Fibroblast of lung (primary cell): ENCODE results near the gene ACOXL. TPM values are rescaled to one million over a fixed set of nuclear protein-coding genes. Genes with fewer than 3 reads are reported as not detected.
A peak's percentile ranks its signal among the peaks of the same experiment; 100 is the strongest.

ENCODE experiments used
- DNase-seq, 2 donors: peaks; one replicate each; pipeline versions ENCODE4 v3.0.0 to v3.0.0-alpha.2; 2010; ENCODE audit warnings: low read depth in 2 of 2
- H2AFZ ChIP-seq: 2 replicates; pipeline ENCODE4 v1.5.1; 2012; ENCODE audit warnings: low read length, control low read depth, inconsistent platforms
- H3K27ac ChIP-seq: 2 replicates; pipeline ENCODE4 v1.5.1; 2011; ENCODE audit warnings: low read length, control low read depth; ENCODE audit not compliant: insufficient read depth
- H3K27me3 ChIP-seq: 2 replicates; pipeline ENCODE4 v1.5.1; 2011; ENCODE audit warnings: mild to moderate bottlenecking, low read length; ENCODE audit not compliant: control insufficient read depth, insufficient read depth
- H3K36me3 ChIP-seq: 2 replicates; pipeline ENCODE4 v1.5.1; 2011; ENCODE audit warnings: low read length; ENCODE audit not compliant: control insufficient read depth, insufficient read depth
- H3K4me1 ChIP-seq: 2 replicates; pipeline ENCODE4 v1.5.1; 2011; ENCODE audit warnings: low read length; ENCODE audit not compliant: control insufficient read depth, insufficient read depth; ENCODE audit errors: extremely low read depth
- H3K4me2 ChIP-seq: 2 replicates; pipeline ENCODE4 v1.5.1; 2011; ENCODE audit warnings: low read length, control low read depth; ENCODE audit not compliant: insufficient read depth; ENCODE audit errors: extremely low read depth
- H3K4me3 ChIP-seq, 4 experiments: fragments of 200-600 bp in 1 of 4; sonication (generic) in 1 of 4; replicated peaks in 1 of 4; 2 replicates each; pipeline ENCODE4 v1.5.1; 2011 to 2016; ENCODE audit warnings: low read length in 4 of 4, low read depth in 3 of 4, mild to moderate bottlenecking in 3 of 4, control low read depth in 2 of 4, inconsistent platforms in 1 of 4, mixed read lengths in 1 of 4; ENCODE audit not compliant: insufficient read depth in 1 of 4; ENCODE audit errors: control extremely low read depth in 1 of 4
- H3K79me2 ChIP-seq: 2 replicates; pipeline ENCODE4 v1.5.1; 2012; ENCODE audit warnings: mild to moderate bottlenecking, low read length, inconsistent platforms; ENCODE audit not compliant: control insufficient read depth, insufficient read depth
- H3K9ac ChIP-seq: 2 replicates; pipeline ENCODE4 v1.5.1; 2011; ENCODE audit warnings: mild to moderate bottlenecking, low read length, control low read depth; ENCODE audit not compliant: insufficient read depth
- H3K9me3 ChIP-seq: 2 replicates; pipeline ENCODE4 v1.5.1; 2012; ENCODE audit warnings: low read depth, low read length; ENCODE audit not compliant: control insufficient read depth, insufficient read depth
- H4K20me1 ChIP-seq: 2 replicates; pipeline ENCODE4 v1.5.1; 2011; ENCODE audit warnings: low read length; ENCODE audit not compliant: control insufficient read depth, insufficient read depth; ENCODE audit errors: extremely low read depth
- EZH2 ChIP-seq: IDR thresholded peaks from 2 replicates; pipeline ENCODE4 v1.5.1; 2012; ENCODE audit warnings: low read length, control low read depth, mild to moderate bottlenecking; ENCODE audit errors: missing control alignments
- polyA plus RNA-seq, 2 donors: library from polyadenylated mRNA; depleted of rRNA in 1 of 2; stranded (reverse) in 1 of 2; unstranded in 1 of 2; fragments of >200 nt; gene quantifications; 2 replicates each; pipeline ENCODE4 v1.2.1, GENCODE V29; 2011 to 2012; ENCODE audit warnings: missing spikeins in 1 of 2
- total RNA-seq: library from RNA; depleted of rRNA; stranded (reverse); fragments of >200 nt; gene quantifications from 2 replicates; pipeline ENCODE4 v1.2.1, GENCODE V29; 2014
- TF ChIP-seq, protein P1 (sequence below), 2 donors: IDR thresholded peaks in 1 of 2; conservative IDR thresholded peaks in 1 of 2; 1 replicate in 1 of 2; 2 replicates in 1 of 2; pipeline ENCODE4 v1.5.1; 2011 to 2012; ENCODE audit warnings: low read length in 2 of 2, control low read depth in 1 of 2, inconsistent platforms in 1 of 2, low read depth in 1 of 2, mild to moderate bottlenecking in 1 of 2

The ACOXL gene
- total and polyA plus RNA-seq, 2 donors (not counting 1 experiment from before 2014, with no cell fraction given) = not detected

DNA sequence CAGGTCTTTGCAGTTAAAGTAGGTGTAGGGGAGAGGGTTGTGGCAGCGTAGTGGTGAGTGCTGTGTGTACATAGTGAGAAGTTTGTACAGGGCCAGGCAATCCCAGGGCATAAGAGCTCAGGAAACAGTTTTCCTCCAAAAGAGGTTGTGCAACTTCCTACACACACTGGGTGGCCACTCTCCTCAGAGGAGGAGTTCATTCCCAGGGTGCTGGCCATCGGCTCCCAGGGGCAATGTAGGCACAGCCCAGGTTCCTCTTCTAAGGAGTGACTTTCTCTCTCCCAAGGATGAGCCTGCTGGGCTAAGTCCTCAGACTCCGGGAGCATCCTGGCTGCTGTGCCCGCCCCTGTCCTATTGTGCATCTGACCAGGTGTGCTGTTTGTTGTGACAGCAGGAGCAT lies 3.0 kb downstream of the ACOXL start:
- H2AFZ ChIP-seq = no peak overlapping the region
- DNase-seq = no peak
- no peaks in the 10 kb centered on the region for H3K79me2 ChIP-seq
- H3K9ac ChIP-seq = no peak overlapping the region
- TF ChIP-seq, protein P1, sequence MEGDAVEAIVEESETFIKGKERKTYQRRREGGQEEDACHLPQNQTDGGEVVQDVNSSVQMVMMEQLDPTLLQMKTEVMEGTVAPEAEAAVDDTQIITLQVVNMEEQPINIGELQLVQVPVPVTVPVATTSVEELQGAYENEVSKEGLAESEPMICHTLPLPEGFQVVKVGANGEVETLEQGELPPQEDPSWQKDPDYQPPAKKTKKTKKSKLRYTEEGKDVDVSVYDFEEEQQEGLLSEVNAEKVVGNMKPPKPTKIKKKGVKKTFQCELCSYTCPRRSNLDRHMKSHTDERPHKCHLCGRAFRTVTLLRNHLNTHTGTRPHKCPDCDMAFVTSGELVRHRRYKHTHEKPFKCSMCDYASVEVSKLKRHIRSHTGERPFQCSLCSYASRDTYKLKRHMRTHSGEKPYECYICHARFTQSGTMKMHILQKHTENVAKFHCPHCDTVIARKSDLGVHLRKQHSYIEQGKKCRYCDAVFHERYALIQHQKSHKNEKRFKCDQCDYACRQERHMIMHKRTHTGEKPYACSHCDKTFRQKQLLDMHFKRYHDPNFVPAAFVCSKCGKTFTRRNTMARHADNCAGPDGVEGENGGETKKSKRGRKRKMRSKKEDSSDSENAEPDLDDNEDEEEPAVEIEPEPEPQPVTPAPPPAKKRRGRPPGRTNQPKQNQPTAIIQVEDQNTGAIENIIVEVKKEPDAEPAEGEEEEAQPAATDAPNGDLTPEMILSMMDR (conservative IDR thresholded peaks at IDR 0.05 in 1 of 2, IDR thresholded peaks at IDR 0.05 in 1 of 2; ENCODE audit: low read depth in 1 of 2, low read length in 2 of 2) = no peak
- TF ChIP-seq EZH2 = no peak
- no peaks in the 10 kb centered on the region for H3K4me1 ChIP-seq
- H4K20me1 ChIP-seq = no peaks in the 10 kb centered on the region
- peaks cover 39% of the 10 kb centered on the region for H3K27me3 ChIP-seq
- H3K27ac ChIP-seq = no peak overlapping the region
- no peak overlapping the region for H3K4me2 ChIP-seq
- H3K9me3 ChIP-seq = no peaks in the 10 kb centered on the region
- H3K4me3 ChIP-seq = no peak overlapping the region
- no peaks in the 10 kb centered on the region for H3K36me3 ChIP-seq

DNA sequence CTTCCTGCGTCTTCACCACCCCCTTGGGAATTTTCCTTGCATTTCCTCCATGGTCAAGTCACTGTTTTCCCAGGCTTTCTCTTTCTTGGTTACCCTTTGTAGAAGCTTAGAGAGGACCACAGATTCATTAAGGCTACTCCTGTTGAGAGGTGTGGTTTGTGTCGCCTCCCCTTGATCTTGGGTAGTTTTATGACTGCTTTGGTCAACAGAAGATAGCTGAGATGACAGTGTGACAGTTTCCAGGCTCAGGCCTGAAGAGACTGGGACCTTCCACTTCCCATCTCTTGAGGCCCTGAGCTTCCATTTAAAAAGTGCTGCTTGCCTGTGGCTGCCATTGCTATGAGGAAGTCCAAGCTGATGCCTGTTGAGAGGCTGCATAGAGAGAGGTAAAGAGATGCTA lies 5.4 kb downstream of the ACOXL start:
- no peak overlapping the region for H2AFZ ChIP-seq

DNA sequence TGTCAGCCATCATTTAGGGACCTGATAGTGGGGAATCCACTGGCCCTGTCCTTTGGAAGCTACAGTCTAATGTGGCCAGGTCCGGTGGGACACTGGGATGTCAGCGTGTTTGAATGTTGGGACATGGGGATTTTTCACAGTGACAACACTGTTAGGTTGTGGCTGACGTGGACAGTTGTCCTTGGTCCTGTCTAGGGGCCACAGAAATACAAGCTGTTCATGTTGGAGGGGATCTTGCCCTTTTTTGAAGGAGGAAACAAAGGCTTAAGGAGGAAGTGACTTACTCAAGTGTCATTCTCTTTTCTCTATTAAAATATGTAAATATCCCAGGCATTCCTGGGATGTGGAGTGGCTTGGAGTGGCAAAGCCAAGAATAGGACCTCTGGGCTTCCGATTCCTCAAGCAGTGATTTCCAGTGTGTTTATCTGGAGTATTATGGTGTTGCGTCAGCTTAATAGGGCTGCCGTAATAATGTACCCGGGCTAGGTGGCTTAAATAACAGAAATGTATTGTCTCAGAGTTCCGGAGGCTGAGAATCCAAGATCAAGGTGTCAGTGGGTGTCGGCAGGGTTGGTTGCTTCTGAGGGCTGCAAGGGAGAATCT lies 8.5 kb downstream of the ACOXL start:
- H3K4me1 ChIP-seq = no peaks in the 10 kb centered on the region
- no peaks in the 10 kb centered on the region for H3K36me3 ChIP-seq
- no peak overlapping the region for H3K4me3 ChIP-seq
- H3K9ac ChIP-seq = no peak overlapping the region
- peaks cover 19% of the 10 kb centered on the region for H3K27me3 ChIP-seq
- H3K27ac ChIP-seq = no peak overlapping the region
- no peak overlapping the region for H3K4me2 ChIP-seq
- peak in 1 of 2 donors; percentile 3 for DNase-seq
- no peak overlapping the region for H2AFZ ChIP-seq
- no peaks in the 10 kb centered on the region for H4K20me1 ChIP-seq
- TF ChIP-seq EZH2 = no peak
- TF ChIP-seq, protein P1 (conservative IDR thresholded peaks at IDR 0.05 in 1 of 2, IDR thresholded peaks at IDR 0.05 in 1 of 2; ENCODE audit: low read depth in 1 of 2, low read length in 2 of 2) = no peak
- H3K79me2 ChIP-seq = no peaks in the 10 kb centered on the region
- H3K9me3 ChIP-seq = no peaks in the 10 kb centered on the region

More for the DNA sequence above, 5.4 kb downstream of the ACOXL start:
- no peaks in the 10 kb centered on the region for H3K4me1 ChIP-seq
- H4K20me1 ChIP-seq = no peaks in the 10 kb centered on the region
- no peak for TF ChIP-seq EZH2
- TF ChIP-seq, protein P1 (conservative IDR thresholded peaks at IDR 0.05 in 1 of 2, IDR thresholded peaks at IDR 0.05 in 1 of 2; ENCODE audit: low read depth in 1 of 2, low read length in 2 of 2) = no peak
- no peak overlapping the region for H3K4me2 ChIP-seq
- H3K27ac ChIP-seq = no peak overlapping the region
- H3K4me3 ChIP-seq = no peak overlapping the region
- DNase-seq = no peak
- no peaks in the 10 kb centered on the region for H3K79me2 ChIP-seq
- no peaks in the 10 kb centered on the region for H3K9me3 ChIP-seq
- H3K9ac ChIP-seq = no peak overlapping the region
- no peaks in the 10 kb centered on the region for H3K36me3 ChIP-seq
- peaks cover 26% of the 10 kb centered on the region for H3K27me3 ChIP-seq
